ENCODE data around the gene ZNF552. TPM values are rescaled to one million over a fixed set of nuclear protein-coding genes. Genes with fewer than 3 reads are reported as not detected.

ZNF552 gene
- total RNA-seq, 1 experiment from 2014 or later, result 0.69 TPM

DNA sequence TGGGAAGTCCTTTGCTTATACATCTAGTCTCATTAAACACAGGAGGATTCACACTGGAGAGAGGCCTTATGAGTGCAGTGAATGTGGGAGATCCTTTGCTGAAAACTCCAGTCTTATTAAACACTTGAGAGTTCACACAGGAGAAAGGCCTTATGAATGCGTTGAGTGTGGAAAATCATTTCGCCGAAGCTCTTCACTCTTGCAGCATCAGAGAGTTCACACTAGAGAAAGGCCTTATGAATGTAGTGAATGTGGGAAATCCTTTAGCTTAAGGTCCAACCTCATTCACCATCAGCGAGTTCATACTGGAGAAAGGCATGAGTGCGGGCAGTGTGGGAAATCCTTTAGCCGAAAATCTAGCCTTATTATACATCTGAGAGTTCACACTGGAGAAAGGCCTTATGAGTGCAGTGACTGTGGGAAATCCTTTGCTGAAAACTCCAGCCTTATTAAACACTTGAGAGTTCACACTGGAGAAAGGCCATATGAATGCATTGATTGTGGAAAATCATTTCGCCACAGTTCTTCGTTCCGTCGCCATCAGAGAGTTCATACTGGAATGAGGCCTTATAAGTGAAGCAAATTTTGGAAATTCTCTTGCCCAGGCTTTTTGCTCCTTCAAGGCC lies 35.4 kb downstream of the ZNF552 start:
- DNase-seq (ENCODE audit: low read depth), result no peak

DNA sequence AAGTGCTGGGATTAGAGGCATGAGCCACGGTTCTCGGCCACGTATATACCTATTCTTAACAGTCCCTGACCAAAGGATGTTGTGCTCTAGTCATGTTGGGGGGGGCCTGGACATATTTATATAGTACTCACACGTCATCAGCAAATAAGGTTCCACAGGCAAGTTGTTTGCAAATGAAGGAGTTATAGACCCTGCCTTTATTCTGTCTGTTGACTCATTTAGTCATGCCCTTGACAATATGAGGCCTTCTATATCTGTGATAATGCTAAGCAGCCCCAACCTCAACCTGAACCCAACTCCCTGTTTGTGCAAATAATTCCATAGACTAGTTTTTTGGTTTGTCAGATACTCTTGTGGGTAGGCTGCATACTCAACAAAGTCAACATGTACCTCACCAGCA lies 36.4 kb downstream of the ZNF552 start:
- no peak for DNase-seq (ENCODE audit: low read depth)

DNA sequence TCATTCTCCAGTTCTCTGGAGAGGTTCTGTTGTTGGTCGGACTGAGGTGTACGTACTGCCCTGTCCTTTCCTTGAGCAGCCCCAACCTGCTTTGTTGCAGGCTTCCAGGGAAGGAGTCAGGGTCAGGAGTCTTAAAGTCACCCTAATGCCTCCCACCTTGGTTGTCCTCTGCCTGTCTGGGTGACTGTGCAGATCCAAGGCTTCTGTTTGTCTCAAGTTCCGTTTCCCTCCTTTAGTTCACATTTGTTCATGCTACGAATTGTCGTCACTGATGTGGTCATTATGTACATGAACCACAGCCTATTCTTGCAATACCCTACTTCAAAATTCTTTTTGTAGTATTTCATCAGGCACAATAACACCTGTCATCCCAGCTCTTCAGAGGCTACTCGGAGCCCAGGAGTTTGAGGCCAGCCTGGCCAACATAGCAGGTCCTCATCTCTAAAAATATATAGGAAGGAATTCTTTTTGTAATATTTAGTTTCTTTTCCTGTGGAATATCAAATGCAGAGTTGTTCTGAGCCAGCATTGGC lies 37.9 kb downstream of the ZNF552 start:
- DNase-seq (ENCODE audit: low read depth), result no peak

DNA sequence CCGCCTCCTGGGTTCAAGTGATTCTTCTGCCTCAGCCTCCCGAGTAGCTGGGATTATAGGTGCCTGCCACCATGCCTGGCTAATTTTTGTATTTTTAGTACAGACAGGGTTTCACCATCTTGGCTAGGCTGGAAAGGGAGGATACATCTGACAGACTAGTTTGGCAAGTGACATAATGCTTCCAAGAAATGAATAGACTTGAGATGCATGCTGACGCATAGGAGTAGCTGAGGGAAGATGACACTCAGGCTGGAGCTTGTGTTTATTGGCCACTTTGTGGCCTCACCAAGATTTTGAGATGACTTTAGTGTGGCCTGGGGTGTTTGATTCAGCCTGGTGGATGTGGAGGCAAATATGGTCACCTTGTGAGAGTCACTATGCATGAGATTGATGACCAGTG lies 41.2 kb downstream of the ZNF552 start:
- DNase-seq (ENCODE audit: low read depth), result no peak

DNA sequence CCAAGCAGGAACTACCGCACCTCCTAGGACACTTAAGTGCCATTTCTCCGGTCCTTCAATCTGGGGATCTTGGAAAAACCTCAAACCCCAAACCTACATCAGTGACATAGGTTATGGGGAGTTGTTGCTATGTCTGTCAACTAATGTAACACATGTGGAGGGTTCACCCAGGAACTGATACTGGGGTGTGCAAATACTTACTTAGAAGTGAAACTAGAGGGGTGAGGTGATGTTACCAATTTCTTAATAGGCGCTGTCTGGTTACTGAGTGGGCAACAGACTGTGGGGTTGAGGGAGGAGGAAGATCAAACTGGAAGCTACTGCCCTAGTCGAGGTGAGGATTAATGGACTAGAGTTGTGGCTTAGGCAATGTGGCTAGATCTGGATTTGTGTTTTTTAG lies 43.3 kb downstream of the ZNF552 start:
- no peak for DNase-seq (ENCODE audit: low read depth)

DNA sequence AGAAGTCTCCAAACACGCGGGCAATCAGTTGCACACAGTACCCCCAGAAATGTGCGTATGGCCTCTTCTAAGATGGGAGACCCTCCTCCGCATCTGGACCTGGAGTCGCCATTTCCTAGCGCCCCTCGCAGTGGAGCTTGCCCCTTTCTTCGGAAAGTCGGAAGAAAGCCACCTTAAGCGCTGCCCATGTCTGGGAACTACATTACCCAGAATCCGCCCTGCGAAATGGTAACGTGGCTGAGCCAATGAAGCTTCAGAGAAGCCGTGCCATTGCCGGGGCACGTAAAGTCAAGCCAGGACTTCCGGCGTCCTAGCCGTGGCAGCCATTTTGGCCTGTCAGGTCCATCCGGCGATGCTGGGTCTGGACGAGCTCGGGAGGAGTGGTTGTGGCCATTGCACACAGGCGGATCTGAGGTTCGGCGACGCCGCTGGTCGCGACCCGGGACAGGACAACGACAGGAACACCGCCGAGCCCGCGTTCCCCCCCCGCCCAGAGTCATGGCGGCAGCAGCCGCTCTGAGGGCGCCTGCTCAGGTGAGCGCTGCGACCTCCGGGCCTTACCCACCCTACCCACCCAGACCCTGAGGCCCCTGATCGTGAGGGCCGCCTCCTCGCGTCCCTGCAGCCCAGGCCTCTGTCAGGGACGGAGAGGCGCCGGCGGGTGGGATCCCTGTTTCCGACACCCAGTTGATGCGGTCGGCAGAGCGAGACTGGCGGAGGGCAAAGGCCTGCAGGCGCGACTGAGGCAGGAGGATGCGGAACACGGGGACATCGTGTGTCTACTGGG lies 45.2 kb downstream of the ZNF552 start, which contains the start of gene ZNF586:
Gene ZNF586 (plus strand): TSS at position 332 of the 787 bp plus-strand sequence. CDS start 167 bp downstream, at position 499.
- DNase-seq (ENCODE audit: low read depth), result peak; percentile 93

DNA sequence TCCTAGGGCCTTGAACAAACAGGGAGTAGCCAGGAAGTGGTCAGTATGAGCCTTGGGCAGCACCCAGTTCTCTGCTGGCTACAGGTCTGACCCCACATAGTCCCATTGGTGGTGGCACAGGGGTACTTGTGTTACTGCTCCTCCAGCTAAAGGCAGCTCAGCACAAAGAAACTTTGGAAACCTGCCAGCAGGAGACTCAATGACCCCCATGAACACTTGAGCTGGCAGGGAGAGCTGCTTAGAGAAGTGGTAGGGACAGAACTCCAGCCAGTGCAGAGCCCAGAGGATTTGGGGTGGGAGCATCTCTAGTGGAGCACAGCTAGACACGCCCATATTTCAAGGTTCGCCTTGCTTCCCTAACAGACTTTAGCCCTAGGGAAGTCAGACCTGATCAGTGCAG lies 55.6 kb downstream of the ZNF552 start:
- DNase-seq (ENCODE audit: low read depth), result no peak

DNA sequence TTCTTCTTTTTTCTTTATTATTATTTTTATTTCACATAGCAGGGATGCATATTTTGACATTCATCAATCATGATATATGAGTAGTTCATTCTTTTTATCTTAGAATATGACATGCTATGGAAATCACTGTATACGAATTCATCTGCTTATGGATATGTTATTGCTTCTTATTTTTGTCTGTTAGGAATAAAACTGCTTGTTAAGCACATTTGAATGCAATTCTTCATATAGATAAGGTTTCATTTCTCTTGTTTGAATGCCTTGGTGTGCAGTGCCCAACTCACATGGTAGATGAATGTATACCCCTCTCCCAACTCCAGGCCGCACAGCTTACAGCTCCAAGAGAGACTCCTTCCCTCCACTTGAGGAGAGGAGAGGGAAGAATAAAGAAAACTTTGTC lies 56.8 kb downstream of the ZNF552 start:
- DNase-seq (ENCODE audit: low read depth), result no peak

Other genes starting within 250 kb of the ZNF552 start
- gene ZNF416, start 236.0 kb downstream of the ZNF552 start, total RNA-seq (2014; rRNA removed; shearing (Covaris generic)), result 5.0 and 6.9 TPM in 2 replicates
- gene ZIK1, start 230.8 kb downstream of the ZNF552 start, total RNA-seq (2014; rRNA removed; shearing (Covaris generic)), result 10.3 and 12.3 TPM in 2 replicates
- 7.4 and 17.4 TPM in 2 replicates for gene ZNF530, start 215.0 kb downstream of the ZNF552 start, total RNA-seq (2014; rRNA removed; shearing (Covaris generic))
- gene ZNF134, start 200.7 kb downstream of the ZNF552 start, total RNA-seq (2014; rRNA removed; shearing (Covaris generic)), result 16.5 and 17.6 TPM in 2 replicates
- gene ZNF211, start 181.7 kb downstream of the ZNF552 start, total RNA-seq (2014; rRNA removed; shearing (Covaris generic)), result 12.2 and 13.1 TPM in 2 replicates
- gene ZSCAN4, start 146.0 kb downstream of the ZNF552 start, total RNA-seq (2014; rRNA removed; shearing (Covaris generic)), result not detected in 2 replicates
- 7.0 and 13.1 TPM in 2 replicates for gene ZNF551, start 132.9 kb downstream of the ZNF552 start, total RNA-seq (2014; rRNA removed; shearing (Covaris generic))
- not detected in 2 replicates for gene ZNF154, start 105.7 kb downstream of the ZNF552 start, total RNA-seq (2014; rRNA removed; shearing (Covaris generic))
- gene ZNF671, start 87.3 kb downstream of the ZNF552 start, total RNA-seq (2014; rRNA removed; shearing (Covaris generic)), result 1.9 and 5.4 TPM in 2 replicates
- gene ZNF776, start 68.1 kb downstream of the ZNF552 start, total RNA-seq (2014; rRNA removed; shearing (Covaris generic)), result 11.4 and 12.8 TPM in 2 replicates
- 11.8 and 14.2 TPM in 2 replicates for gene ZNF586, start 45.2 kb downstream of the ZNF552 start, total RNA-seq (2014; rRNA removed; shearing (Covaris generic))
- 8.3 and 8.5 TPM in 2 replicates for gene ZNF587B, start 15.4 kb upstream of the ZNF552 start, total RNA-seq (2014; rRNA removed; shearing (Covaris generic))
- gene ZNF587, start 34.9 kb upstream of the ZNF552 start, total RNA-seq (2014; rRNA removed; shearing (Covaris generic)), result 6.5 and 19.6 TPM in 2 replicates
- 0.64 and 2.2 TPM in 2 replicates for gene ZNF814, start 74.1 kb upstream of the ZNF552 start, total RNA-seq (2014; rRNA removed; shearing (Covaris generic))
- gene ZNF417, start 101.7 kb upstream of the ZNF552 start, total RNA-seq (2014; rRNA removed; shearing (Covaris generic)), result 11.2 and 11.6 TPM in 2 replicates
- gene ZNF418, start 120.5 kb upstream of the ZNF552 start, total RNA-seq (2014; rRNA removed; shearing (Covaris generic)), result 6.6 and 7.0 TPM in 2 replicates
- 4.8 and 6.7 TPM in 2 replicates for gene ZNF256, start 132.8 kb upstream of the ZNF552 start, total RNA-seq (2014; rRNA removed; shearing (Covaris generic))
- not detected in 2 replicates for gene C19orf18, start 159.6 kb upstream of the ZNF552 start, total RNA-seq (2014; rRNA removed; shearing (Covaris generic))
- 13.2 and 13.4 TPM in 2 replicates for gene ZNF606, start 187.9 kb upstream of the ZNF552 start, total RNA-seq (2014; rRNA removed; shearing (Covaris generic))
- 1.2 TPM in 1 of 2 replicates, not detected in the other for gene ZSCAN1, start 219.1 kb upstream of the ZNF552 start, total RNA-seq (2014; rRNA removed; shearing (Covaris generic))
- 1.8 and 2.0 TPM in 2 replicates for gene ZNF135, start 244.4 kb upstream of the ZNF552 start, total RNA-seq (2014; rRNA removed; shearing (Covaris generic))

Measured in M059J (cell line).